Naive B cell (primary cell): ENCODE data around the gene CALY. TPM values are rescaled to one million over a fixed set of nuclear protein-coding genes. Genes with fewer than 3 reads are reported as not detected.

Experiments
- ATAC-seq, 2 donors: fragments of 150-1000 bp; cut with Tn5 transposase; 2 replicates each; pipeline ENCODE4 v1.10.0; 2021; ENCODE audit warnings: low read depth in 2 of 2, mild to moderate bottlenecking in 2 of 2, moderate library complexity in 2 of 2
- DNase-seq: peaks from one replicate; pipeline ENCODE4 v3.0.0; 2022
- H3K27ac Mint-ChIP-seq, 6 donors: one replicate each; pipeline ENCODE4 v1.8.0; 2020 to 2022; ENCODE audit warnings: mild to moderate bottlenecking in 6 of 6, mixed read lengths in 6 of 6, moderate library complexity in 5 of 6, inconsistent platforms in 2 of 6
- H3K27me3 Mint-ChIP-seq, 3 donors: one replicate each; pipeline ENCODE4 v1.8.0; 2021 to 2022; ENCODE audit warnings: mixed read lengths in 3 of 3, mild to moderate bottlenecking in 1 of 3
- H3K36me3 Mint-ChIP-seq, 2 donors: one replicate each; pipeline ENCODE4 v1.8.0; 2020 to 2022; ENCODE audit warnings: mixed read lengths in 2 of 2, inconsistent platforms in 1 of 2, mild to moderate bottlenecking in 1 of 2
- H3K4me1 Mint-ChIP-seq, 3 donors: one replicate each; pipeline ENCODE4 v1.8.0; 2020 to 2022; ENCODE audit warnings: mixed read lengths in 3 of 3, inconsistent platforms in 1 of 3, mild to moderate bottlenecking in 1 of 3, moderate library complexity in 1 of 3
- H3K4me3 Mint-ChIP-seq, 8 donors: one replicate each; pipeline ENCODE4 v1.8.0; 2020 to 2022; ENCODE audit warnings: mild to moderate bottlenecking in 8 of 8, mixed read lengths in 8 of 8, moderate library complexity in 8 of 8, inconsistent platforms in 2 of 8
- H3K9me3 Mint-ChIP-seq, 7 donors: one replicate each; pipeline ENCODE4 v1.8.0; 2020 to 2022; ENCODE audit warnings: mixed read lengths in 7 of 7, mild to moderate bottlenecking in 5 of 7, inconsistent platforms in 2 of 7, moderate library complexity in 1 of 7
- polyA plus RNA-seq, 6 donors: library from polyadenylated mRNA; unstranded; fragments of 300-500 nt; fragmentation: Illumina TruSeq; gene quantifications; one replicate each; pipeline ENCODE4 v1.2.3, GENCODE V29; 2021; ENCODE audit warnings: low read depth in 6 of 6

Gene CALY
- polyA plus RNA-seq, 6 donors from 2014 or later, result not detected

DNA sequence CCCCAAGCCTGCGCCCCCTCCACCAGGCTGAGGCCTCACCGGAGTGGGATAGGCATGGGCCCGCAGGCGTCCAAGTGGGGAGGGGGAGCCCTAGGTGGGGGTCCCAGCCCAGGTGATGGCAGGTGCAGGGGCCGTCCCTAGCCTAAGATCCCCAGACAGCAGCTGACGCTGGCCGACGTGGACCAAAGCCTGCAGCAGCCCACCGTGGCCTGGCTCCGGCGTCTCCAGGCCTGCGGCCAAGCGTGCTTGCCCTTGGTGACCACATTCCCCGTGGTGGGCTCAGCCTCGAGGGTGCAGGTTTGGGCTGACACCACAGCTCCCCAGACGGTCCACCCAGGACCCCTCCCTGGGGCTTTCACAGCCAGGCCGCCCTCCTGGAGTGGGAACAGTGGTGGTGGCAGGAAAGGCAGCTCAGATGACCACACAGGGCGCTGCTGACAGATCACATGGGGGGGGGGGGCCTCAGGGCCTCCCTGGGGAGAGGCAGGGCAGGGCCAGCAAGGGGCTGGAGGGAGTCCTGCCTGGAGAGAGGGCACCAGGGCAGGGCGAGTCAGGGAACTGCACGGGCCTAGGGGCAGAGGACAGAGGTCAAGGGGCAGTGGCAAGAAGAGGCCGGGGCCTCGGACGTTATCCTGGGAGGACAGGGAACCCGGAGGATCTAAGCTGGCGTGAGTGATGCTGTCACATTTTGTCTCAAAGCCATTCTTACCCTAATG lies 59.3 kb downstream of the CALY start:
- Mint-ChIP-seq H3K4me3 (peak overlapping the region; percentile 72 to 88 (median 86)), H3K27me3 (no peaks in the 10 kb centered on the region), H3K36me3 (peaks cover 0 to 8% of the 10 kb centered on the region in 2 donors), H3K4me1 (peaks cover 20 to 43% (median 30%) of the 10 kb centered on the region in 3 donors), H3K27ac (peak overlapping the region in 4 of 6 donors; percentile 11 to 96 (median 64)), H3K9me3 (no peaks in the 10 kb centered on the region)
- no peak for DNase-seq
- ATAC-seq, result no peak

DNA sequence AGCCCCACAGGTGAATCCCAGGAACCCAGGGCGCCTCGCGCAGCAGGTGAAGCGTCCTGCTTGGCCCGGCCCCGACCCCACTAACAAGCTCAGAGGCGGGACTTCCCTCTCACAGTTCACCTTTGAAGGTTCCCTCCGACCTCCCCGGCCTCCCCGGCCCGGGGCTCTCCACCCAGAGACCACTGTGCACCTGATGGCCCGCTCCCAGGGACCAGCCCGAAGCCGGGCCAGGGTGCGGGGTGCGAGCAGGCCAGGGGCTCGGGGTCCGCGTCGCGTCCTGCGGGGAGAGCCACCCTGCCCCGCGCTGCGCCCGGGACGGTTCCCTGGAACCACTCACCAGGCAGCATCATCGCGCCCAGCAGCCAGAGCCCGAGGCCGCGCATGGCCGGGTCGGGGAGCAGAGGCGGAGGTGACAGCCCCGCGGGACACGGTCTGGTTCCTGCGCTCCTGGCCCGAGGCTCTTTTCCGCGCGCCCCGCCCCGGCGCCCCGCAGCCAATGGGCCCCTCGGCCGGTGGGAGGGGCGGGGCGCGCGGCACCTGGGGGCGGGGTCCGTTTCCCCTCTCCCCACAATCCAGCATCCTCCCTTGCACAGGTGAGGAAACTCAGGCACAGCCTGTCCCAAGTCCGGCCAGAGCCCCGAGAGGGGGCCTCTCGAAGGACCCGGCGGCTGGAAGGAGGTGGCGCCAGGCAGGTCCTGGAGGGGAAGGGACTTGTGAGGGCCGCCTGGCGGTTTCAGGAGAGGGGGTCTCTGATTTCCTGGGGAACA lies 60.1 kb downstream of the CALY start, which contains the start of gene ADAM8:
ADAM8 (minus strand) TSS at position 434 of the 767 bp plus-strand sequence; CDS start at position 383, 51 bp downstream.
- Mint-ChIP-seq H3K4me3 (peak within 1 kb of the TSS; percentile 86 to 94 (median 92)), H3K27ac (peak within 1 kb of the TSS; percentile 96 to 99 (median 98)), H3K9me3 (no peaks in the 10 kb centered on the region), H3K4me1 (peaks cover 20 to 43% (median 30%) of the 10 kb centered on the region in 3 donors), H3K27me3 (no peaks in the 10 kb centered on the region), H3K36me3 (peaks cover 0 to 1% of the 10 kb centered on the region in 2 donors)
- DNase-seq (peak; percentile 77), ATAC-seq (peak; percentile 45 to 49)

DNA sequence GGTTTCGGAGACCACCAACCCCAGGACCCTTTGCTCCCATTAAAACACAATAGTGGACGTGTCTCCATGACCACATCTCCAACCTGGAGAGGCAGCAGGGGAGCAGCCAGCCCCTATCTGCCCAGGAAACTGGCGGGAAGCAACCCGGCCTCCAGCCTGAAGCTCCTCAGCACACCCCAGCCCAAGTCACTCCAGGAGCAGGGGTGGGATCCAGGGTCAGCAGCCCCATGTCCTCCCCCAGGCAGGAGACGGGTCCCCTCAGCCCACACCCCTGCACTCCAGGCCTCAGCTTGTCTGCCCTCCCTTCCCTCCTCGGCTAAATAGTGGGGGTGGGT lies 60.6 kb downstream of the CALY start:
- ATAC-seq (no peak), DNase-seq (no peak)
- Mint-ChIP-seq H3K4me3 (peak overlapping the region; percentile 86 to 94 (median 92)), H3K9me3 (no peaks in the 10 kb centered on the region), H3K27ac (peak overlapping the region; percentile 96 to 99 (median 98)), H3K36me3 (no peaks in the 10 kb centered on the region), H3K4me1 (peaks cover 20 to 43% (median 30%) of the 10 kb centered on the region in 3 donors), H3K27me3 (no peaks in the 10 kb centered on the region)

DNA sequence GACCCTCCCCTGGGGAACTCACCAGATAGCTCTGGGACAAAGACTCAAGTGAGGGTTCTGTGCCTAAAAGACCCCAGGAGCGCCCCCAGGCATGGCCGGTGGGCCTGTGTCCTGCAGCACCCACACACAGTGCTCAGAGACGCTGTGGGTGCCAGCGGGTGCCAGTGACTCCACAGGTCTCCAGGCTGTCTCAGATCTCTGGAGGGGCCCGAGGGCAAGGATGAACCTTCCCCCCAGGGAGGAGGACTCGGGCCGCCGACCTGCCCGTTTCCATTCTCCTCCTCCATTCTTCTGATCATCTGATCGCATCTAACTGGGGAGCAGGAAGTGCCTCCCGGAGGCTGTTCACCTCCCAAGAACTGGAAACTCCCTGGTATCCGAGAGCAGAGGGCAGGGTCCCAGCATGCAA lies 61.0 kb downstream of the CALY start:
- Mint-ChIP-seq H3K27ac (peak overlapping the region; percentile 96 to 99 (median 98)), H3K9me3 (no peaks in the 10 kb centered on the region), H3K36me3 (no peaks in the 10 kb centered on the region), H3K4me3 (peak overlapping the region; percentile 86 to 94 (median 92)), H3K4me1 (peaks cover 20 to 43% (median 30%) of the 10 kb centered on the region in 3 donors), H3K27me3 (no peaks in the 10 kb centered on the region)
- DNase-seq (peak; percentile 51), ATAC-seq (peak; percentile 36)

DNA sequence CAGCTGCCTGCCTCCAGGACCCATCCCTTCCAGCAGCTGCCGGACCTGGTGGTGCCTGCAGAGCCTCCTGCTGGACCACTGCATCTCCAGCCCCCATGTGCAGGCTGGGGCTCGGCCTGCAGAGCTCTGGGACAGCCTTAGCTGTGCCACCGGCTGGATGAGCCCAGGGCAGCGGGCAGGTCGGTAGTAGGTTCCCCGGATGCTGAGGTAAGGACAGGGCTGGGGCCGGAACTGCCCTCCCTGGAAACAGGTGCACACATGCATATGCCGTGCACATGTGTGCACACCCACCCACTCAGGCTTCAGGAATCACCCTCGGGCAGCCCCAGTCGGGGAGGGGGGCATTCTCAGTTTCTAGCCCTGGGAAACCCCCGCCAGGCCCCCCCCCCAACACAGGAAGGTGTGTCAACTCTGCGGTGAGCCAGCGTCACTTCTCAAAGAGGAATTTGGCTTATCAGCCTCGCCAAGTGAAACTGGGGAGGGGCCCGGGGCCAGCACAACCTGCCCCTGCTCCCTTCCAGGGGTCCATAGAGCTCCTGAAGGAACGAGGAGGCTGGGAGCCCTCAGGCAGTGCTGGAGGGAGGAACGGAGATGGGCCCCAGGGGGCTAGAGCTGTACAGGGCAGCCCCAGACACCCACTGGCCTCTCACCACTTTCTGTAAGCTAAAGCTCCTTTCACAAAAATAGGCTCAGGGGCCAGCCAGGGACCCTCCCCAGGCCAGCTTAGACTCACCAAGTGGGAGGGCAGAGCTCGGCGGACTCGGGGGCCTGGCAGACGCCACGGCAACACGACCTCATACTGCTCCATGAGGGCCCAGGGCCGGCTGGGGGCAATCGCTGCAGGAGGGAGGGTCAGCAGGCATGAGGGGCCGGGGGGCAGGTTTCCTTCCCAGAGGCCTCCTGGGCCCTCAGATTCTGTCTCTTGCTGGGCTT lies 61.7 kb downstream of the CALY start:
- peak overlapping the region; percentile 86 to 94 (median 92) for H3K4me3 Mint-ChIP-seq
- ATAC-seq (peak; percentile 74 to 75), DNase-seq (peak; percentile 91)
- peak overlapping the region; percentile 96 to 99 (median 98) for H3K27ac Mint-ChIP-seq
- H3K4me1 Mint-ChIP-seq, result peaks cover 20 to 43% (median 25%) of the 10 kb centered on the region in 3 donors
- no peaks in the 10 kb centered on the region for H3K9me3 Mint-ChIP-seq
- H3K27me3 Mint-ChIP-seq, result no peaks in the 10 kb centered on the region
- no peaks in the 10 kb centered on the region for H3K36me3 Mint-ChIP-seq

Other genes starting within 250 kb of the CALY start
- not detected for gene ADGRA1, start 249.0 kb downstream of the CALY start, polyA plus RNA-seq
- under 1 TPM in 3 of 6 donors, not detected in 3; 0.04 to 0.08 (median 0.08) TPM for gene KNDC1, start 176.7 kb downstream of the CALY start, polyA plus RNA-seq
- under 1 TPM in 5 of 6 donors, not detected in 1; 0.23 to 0.61 (median 0.27) TPM for gene UTF1, start 106.7 kb downstream of the CALY start, polyA plus RNA-seq
- gene VENTX, start 99.0 kb downstream of the CALY start, polyA plus RNA-seq, result under 1 TPM in 5 of 6 donors, not detected in 1; 0.12 to 0.23 (median 0.16) TPM
- gene ADAM8, start 60.0 kb downstream of the CALY start, polyA plus RNA-seq, result 10 to 100 TPM; 30.0 to 56.1 (median 34.6) TPM
- 10 to 100 TPM; 19.6 to 36.2 (median 25.9) TPM for gene TUBGCP2, start 28.0 kb downstream of the CALY start, polyA plus RNA-seq
- 10 to 100 TPM; 60.6 to 86.0 (median 75.6) TPM for gene ZNF511, start 28.0 kb downstream of the CALY start, polyA plus RNA-seq
- gene PRAP1, start 10.5 kb upstream of the CALY start, polyA plus RNA-seq, result not detected
- gene FUOM, start 21.1 kb upstream of the CALY start, polyA plus RNA-seq, result 10 to 100 TPM; 31.3 to 46.5 (median 42.0) TPM
- gene ECHS1, start 36.5 kb upstream of the CALY start, polyA plus RNA-seq, result 100 to 1,000 TPM in 4 of 6 donors, 10 to 100 TPM in 2; 89.3 to 121 (median 110) TPM
- gene PAOX, start 42.4 kb upstream of the CALY start, polyA plus RNA-seq, result 10 to 100 TPM; 45.3 to 63.2 (median 53.5) TPM
- gene MTG1, start 57.3 kb upstream of the CALY start, polyA plus RNA-seq, result 10 to 100 TPM; 41.1 to 82.6 (median 47.3) TPM
- gene SPRN, start 87.7 kb upstream of the CALY start, polyA plus RNA-seq, result under 1 TPM in 5 of 6 donors, not detected in 1; 0.28 to 0.68 (median 0.39) TPM
- under 1 TPM in 1 of 6 donors, not detected in 5; 0.08 TPM for gene SCART1, start 117.0 kb upstream of the CALY start, polyA plus RNA-seq
- under 1 TPM in 1 of 6 donors, not detected in 5; 0.04 TPM for gene CYP2E1, start 190.5 kb upstream of the CALY start, polyA plus RNA-seq
- gene SYCE1, start 228.7 kb upstream of the CALY start, polyA plus RNA-seq, result 1 to 10 TPM in 1 of 6 donors, under 1 TPM in 1, not detected in 4; 0.45 to 2.2 TPM